GM18858 (cell line): Measurements from ENCODE around the gene SNRPB.

ENCODE experiments used
- ATAC-seq: cut with Tn5 transposase; IDR thresholded peaks from one replicate; pipeline ENCODE4 v1.9.1; 2021; ENCODE audit not compliant: unreplicated experiment

Gene SNRPB

DNA sequence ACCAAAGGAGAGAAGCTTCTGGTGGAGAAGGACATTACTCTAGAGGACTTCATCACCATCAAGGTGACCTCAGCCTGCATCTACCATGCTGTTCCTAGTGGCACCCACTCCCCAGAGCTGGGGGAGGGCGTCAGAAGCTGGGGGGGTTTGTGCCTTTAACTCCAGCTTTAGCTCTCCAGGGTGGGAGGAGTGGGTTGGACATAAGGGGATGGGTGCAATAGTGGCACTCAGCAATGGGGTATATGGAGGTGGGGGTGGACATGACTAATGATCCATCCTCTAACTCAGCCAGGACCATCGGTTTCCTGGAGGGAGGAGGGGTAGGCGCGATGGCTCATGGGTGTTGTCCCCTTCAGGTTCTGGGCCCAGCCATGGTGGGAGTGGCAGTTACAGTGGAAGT, 40.1 kb downstream of the SNRPB start:
- no peak for ATAC-seq

DNA sequence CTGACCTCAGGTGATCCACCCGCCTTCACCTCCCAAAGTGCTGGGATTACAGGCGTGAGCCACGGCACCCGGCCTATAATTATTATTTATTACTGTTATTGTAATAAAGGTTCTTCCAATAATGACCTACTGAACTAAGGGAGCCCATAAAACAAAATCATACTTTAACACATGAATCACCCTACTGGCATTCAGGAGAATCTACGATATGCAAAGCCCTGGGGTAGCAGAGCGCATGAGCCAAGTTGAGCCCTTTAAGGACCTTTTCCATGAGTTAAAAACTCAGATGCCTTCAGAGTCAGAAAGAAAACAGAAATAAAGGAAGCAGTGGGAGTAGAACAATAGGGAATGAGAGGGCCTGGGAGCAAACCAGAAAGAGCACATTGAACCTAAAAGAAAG, 41.5 kb downstream of the SNRPB start:
- ATAC-seq, result no peak

DNA sequence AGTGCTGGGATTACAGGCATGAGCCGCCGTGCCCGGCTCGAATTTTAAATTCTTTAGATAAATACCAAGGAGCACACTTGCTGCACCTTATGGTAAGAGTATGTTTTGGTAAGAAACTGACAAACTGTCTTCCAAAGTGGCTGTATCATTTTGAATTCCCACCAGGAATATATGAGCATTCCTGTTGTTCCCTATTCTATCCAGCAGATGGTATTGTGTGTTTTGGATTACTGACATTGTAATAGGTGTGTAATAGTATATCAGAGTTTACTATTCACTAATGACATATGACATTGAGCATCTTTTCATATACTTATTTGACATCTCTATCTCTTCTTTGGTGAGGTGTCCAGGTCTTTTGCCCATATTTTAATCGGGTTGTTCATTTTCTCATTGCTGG, 49.3 kb downstream of the SNRPB start:
- no peak for ATAC-seq

DNA sequence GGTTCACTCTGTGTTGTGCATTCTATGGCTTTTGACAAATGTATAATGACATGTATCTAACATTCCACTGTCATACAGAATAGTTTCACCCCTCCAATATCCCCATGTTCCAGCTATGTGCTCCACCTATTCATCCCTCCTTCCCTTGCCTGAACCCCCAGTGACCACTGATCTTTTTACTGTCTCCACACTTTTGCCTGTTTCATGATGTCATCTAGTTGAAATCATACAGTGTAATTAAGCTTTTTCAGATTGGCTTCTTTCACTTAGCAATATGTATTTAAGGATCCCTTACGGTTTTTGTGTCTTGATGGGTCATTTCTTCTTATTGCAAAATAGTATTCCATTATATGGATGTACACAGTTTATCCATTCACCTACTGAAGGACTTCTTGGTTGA, 50.1 kb downstream of the SNRPB start:
- no peak for ATAC-seq

DNA sequence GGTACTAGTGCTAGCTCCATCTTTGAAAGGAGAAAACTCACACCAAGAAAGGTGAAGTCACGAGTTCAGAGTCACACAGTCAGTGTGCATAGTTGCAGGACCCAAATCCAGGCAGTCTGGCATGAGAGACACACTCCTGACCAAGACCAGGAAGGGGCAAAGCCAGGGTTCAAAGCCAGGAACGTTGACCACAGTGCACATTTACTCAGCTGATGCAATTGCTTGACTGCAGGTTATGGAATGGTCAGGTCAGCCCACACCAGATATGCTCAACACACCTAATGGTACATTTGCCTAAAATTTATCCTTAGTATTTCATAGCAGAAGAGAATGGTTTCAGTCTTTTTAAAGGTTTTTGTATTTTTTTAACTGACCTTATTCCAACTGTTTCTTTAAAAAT, 52.2 kb downstream of the SNRPB start:
- no peak for ATAC-seq

DNA sequence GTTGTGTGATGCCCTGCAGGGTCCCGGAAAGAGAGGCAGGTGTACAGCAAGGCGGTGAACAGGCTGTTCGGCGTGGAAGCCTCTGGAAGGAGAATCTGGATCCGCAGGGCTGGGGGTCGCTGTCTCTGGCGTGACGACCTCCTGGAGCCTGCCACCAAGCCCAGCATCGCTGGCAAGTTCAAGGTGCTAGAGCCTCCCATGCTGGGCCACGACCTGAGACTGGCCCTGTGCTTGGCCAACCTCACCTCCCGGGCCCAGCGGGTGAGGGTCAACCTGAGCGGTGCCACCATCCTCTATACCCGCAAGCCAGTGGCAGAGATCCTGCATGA, 53.4 kb downstream of the SNRPB start:
- ATAC-seq, result no peak

DNA sequence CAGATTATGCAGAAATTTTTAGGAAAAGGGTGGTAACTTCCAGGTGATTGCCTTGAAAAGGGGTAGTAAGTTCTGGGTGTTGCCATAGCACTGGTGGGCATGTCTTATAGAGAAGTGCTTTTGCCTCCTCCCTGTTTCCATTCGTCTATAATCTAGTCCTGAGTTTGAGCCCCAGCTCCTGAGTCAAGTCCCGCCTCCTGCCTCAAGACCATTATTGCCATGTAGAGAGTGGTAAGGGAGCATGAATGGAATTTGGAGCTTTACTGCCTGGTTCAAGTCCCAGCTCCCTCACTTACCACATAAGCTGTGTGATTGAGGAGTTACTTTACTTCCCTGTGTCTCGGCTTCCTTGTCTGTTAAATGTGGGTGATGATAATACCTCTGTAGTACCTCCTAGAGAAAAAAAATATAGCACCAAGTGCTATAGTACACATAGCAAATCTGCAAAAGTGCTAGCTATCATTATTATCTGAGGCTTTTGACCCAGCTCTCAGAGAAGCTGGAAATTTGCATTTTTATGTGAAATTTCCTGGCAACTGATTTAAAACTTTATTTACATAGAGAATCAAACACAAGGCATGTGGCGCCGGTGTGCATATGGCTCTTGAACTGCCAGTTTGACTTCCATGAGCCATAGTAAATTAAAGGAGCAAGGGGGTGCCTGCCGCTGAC, 53.9 kb downstream of the SNRPB start:
- ATAC-seq, result no peak
